ENCODE data around the gene RPN2.

Gene RPN2

DNA sequence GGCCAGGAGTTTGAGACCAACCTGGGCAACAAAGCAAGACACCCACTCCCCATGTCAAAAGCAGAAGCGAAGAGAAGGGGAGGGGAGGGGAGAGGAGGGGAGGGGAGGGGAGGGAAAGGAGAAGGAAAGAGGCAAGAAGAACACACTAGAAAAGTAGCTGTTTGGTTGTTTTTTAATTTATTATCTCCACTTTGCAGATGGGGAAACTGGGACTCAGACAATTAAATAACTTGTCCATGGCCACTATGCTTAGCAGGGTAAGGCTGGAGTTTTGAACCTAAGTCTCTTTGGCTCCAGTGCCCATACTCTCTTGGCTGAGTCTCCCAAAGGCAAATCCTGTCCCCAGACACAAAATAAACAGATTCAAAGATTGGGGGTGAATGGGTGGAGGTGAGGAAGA, 94.9 kb downstream of the RPN2 start:
- DNase-seq: no peak

DNA sequence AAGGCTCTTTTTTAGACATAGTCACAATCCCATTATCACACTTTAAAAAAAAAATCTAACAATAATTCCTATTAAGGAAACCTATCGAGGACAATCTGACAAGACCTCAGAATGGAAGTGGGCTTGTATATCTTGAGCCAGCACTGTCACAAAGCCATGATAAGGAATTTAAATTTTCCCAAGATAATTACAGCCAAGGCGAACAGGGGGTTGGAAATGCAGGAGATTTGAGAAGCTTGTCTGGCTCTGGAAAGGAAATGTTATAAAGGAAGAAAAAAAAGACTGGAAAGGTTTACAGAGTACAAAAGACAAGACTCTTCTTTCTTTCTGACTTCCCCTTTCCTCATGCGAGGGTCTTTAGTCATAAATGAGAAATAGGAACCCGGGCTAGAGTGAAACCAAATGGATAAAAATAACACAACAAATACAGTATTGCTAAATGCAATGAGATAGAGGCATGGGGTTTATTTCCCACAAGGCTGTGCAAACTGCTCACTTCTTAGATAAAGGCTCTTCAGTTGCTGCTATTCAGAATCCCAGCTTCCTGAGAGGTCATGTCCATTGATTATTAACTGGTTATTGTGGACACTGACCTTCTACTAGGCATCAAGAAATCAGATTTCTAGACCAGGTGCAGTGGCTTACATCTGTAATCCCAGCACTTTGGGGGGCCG, 95.9 kb downstream of the RPN2 start:
- no peak for DNase-seq

DNA sequence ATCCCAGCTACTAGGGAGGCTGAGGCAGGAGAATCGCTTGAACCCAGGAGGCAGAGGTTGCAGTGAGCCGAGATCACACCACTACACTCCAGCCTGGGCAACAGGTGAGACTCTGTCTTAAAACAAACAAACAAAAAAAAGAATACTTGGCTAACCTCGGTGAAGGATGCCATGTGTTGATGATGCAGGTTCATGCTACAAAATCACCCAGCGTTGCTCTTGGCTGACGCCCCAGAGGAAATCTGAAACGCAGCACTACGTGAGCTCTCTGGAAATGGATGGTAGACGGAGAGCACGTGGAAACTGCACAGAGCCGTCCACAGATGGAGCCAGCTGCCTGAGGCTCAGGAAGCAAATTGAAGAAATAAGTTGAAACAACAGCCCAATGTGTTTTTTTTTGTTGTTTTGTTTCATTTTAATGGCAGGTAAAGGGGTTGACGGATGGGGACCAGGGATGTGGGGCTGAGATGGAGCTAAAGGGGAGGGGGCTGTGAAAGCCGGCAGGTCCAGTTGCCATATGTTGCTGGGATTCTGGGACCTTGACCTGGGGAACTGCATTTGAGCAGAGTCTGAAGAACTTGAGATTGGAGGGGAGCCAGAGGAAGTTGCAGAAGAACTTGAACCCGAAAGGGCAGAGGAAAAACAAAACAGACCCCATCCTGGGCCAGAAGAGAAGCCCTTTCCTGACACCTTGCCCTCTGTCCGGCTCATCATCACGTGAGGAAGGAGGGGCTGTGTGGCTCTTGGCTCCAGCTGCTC, 97.5 kb downstream of the RPN2 start:
- DNase-seq: no peak

DNA sequence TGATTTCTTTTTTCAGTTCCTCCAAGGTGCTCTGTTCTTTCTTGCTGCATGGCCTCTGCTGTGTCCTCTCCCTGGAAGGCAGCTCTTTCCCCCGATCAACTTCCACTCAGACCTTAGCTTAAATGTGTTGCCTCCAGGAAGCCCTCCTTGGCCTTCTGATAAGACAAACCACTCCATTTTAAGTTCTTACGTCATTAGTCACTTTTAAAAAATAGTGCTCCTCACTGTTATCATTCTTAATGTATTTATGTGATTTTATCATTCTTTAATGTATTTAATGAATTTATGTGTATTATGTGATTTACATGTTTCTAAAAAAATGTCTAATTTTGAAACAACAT, 98.1 kb downstream of the RPN2 start:
- DNase-seq: no peak

DNA sequence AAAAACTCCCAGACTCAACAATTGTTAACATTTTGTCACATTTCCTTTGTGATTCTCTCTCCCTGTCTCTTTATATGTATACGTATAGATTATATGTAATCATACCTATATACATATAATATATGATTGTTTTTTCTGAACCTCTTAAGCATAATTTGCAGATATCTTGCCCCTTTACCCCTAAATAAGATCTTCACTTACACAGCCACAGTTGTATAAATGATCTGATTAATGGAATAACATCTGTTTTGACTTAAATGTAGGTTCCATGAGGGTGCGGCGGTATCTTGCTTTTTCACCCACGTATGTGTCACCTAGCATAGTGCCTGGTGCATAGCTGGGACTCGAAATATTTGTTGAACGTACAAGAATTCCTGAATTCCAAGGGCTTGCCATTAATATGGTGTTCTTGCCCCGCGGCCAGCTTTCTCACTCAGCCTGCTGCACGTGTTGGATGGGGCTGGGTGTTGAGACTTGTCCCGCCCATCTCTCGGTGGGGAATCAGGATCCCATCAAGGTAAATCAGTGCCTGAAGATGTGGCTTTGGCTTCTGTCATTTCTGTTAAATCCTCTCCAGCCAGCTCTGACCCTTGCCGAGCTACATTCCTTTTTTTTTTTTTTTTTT, 99.9 kb downstream of the RPN2 start:
- no peak for DNase-seq

DNA sequence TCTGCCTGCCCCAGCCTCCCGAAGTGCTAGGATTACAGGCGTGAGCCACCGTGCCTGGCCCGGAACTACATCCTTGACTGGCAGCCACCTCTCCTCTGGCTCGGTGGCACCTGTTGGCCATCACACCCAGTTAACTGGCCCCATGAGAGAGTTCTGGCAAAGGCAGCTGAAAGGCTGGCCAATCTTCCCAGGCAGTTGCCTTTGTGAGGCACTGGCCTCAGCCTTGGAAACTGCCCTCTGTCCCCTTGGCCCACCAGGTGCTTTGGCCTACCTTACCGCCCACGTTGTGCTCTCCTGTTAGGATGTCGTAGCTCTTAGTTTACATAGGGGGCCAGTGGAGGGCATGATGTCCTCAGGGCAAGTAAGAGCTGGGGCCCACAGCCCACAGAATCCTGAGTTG, 100.7 kb downstream of the RPN2 start:
- no peak for DNase-seq

DNA sequence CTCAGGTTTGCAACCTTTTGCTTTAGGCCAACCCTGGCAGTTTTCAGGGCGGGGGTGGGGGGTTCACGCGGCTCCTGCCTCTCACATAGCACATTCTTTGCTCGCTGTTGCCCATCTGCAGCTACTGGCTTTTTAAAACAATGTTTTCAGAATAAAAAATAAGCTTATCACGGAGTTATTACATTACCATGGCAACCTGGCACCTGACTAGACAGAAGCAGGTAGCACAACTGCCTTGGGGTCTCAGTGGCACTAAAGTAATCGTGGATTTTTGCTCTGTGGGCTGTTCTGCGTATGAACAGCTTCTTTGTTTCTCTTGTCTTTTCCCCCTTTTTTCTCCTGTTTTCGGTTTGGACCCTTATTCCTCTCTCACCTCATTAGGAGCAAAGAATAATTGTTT, 101.3 kb downstream of the RPN2 start:
- DNase-seq: no peak

DNA sequence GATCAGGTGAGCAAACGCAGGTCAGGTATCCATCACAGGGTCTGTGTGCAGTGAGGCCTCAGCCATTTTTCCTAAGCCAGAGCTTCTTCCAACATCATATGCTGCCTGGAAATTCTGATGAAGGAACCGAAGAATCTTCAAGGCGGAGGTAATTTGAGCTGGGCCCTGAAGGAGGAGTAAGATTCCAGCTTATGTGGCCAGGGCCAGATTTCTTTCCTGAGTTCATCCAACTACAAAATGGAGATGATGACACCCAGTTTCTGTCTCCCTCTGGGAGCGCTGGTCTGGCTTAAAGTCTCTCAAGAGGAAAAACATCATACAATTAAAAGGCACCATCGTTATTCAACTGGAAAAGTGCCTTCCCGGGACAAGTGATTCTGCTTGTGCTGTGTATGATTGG, 103.4 kb downstream of the RPN2 start:
- no peak for DNase-seq

DNA sequence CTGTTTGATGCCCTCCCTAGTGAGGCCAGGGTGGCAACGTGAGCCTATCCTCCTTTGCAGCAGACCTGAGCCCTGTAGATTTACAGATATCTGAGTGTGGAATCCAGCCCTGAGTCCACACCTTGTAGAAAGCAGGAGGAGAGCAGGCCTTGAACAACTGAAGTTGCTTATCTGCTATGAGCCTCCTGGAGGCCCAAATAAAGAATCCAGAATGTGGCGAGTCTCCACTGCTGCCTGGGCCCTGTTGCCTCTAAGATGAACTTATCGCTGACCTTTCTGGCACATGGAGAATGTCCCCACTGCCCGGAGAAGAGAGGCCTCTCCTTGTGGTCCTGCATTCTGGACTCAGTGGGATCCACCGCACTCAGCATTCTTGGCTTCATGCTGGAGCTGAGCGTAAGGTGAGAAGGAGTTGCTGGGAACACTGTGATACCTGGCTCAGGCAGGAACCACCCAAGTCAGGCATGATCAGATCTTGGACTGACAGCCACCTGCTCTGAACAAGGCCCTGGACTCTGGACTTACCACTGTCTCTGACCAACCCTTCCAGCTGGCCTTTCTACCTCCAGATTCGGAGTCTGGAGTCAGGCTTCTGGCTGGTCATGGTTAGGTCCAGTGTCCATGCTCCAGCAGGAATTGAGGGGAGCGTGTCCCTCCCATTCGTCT, 104.5 kb downstream of the RPN2 start:
- DNase-seq: no peak

DNA sequence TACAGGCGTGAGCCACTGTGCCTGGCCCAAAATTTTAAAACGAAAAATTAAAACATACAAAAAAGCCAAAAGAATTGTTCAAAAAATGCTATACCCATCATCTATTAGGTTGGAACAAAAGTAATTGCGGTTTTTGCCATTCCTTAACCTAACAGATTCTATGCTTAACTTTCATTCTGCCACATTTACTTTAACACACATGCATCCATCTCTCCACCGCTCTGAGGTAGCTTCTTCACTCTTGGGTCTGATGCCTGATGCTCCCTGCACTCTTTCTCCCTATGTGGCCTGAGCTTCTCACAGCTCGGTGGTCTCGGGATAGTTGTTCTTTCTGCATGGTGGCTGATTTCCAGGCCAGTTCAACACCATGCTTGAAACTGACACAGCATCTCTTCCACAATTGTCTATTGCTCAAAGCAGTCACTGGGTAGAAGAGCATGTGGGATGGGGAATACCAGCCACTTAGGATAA, 105.6 kb downstream of the RPN2 start:
- DNase-seq: no peak

DNA sequence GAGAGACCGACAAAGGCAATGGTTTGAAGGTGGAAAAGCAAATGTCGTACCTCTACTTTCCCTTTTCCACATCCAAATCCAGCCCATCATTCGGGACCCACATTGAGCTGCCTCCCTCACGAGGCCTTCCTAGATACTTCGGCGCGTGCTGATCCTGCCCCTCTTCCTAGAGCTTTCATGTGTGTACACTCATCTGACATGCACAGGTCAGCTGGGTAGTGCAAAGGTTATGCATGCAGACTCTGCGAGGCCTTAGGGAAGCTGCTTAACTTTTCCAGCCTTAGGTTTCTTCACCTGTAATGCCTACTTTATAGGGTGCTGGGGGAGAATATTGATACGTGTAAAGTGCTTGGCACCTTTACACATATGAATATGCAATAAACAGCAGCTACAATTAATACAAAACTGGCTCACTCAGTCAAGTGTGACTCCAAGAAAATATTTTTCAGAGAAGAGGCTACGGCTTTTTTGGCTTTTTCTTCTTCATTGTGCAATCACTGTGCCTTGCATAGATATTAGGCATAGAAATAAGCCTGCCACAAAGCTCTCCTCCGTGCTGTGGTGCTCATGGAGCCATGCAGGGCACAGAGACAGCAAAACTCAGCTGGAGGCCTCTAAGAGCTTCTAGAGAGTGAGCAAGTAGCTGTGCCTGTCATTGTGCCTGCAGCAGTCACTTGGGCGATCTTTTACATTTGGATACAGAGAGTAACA, 106.7 kb downstream of the RPN2 start:
- no peak for DNase-seq

DNA sequence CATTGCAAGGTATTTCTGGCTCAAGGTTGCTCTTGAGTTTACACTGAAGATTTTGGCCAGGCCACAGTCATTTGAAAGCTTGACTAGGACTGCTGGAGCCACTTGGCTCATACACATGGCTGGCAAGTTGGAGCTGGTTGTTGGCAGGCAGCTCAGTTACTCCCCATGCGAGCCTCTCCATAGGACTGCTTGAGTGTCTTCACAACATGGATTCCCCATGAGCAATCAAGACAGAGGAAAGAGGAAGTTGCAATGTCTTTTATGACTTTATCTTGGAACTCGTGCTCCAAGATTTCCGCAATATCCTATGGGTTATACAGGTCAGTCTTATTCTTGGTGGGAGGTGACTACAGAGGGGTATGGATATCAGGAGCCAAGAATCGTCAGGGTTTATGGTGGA, 109.0 kb downstream of the RPN2 start:
- no peak for DNase-seq

DNA sequence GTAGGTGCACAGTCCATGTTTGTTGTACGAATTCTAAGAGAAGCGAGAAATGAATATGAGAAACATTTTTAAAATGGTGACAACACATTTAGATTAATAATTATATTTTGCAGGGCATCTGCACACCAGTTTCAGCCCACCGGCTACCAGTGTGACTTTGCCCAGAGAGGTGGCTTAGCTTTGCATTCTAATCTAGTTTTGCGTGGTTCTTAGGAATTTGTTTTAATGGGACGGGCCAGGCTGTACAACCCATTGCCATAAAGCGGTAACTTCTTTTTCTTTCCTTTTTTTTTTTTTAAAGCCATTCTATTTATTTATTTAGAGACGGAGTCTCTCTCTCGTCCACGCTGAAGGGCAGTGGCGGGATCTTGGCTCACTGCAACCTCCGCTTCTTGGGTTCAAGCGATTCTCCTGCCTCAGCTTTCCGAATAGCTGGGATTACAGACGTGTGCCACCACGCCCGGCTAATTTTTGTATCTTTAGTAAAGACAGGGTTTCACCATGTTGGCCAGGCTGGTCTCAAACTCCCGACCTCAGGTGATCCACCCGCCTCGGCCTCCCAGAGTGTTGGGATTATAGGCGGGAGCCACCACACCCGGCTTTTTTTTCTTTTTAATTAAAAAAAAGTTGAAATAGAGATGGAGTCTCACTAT, 111.2 kb downstream of the RPN2 start:
- DNase-seq: no peak

Measured in NK-92 treated with Interleukin-12 subunit alpha and Interleukin-12 subunit beta, amount 100 ng/mL, for 24 hours (cell line).